Renal pelvis (tissue), 4 donors: ENCODE measurements around the gene RRM1. TPM values are rescaled to one million over a fixed set of nuclear protein-coding genes. Genes with fewer than 3 reads are reported as not detected.

ENCODE experiments used
- DNase-seq: peaks from one replicate; pipeline ENCODE4 v3.0.0-alpha.2; 2013
- polyA plus RNA-seq, 3 donors: library from polyadenylated mRNA; unstranded; fragments of 120-200 nt; gene quantifications; one replicate each; pipeline ENCODE4 v1.2.1, GENCODE V29; 2013; ENCODE audit not compliant: insufficient read length in 3 of 3

RRM1 gene
- polyA plus RNA-seq, 3 donors = 71.8 to 75.9 (median 73.3) TPM

DNA sequence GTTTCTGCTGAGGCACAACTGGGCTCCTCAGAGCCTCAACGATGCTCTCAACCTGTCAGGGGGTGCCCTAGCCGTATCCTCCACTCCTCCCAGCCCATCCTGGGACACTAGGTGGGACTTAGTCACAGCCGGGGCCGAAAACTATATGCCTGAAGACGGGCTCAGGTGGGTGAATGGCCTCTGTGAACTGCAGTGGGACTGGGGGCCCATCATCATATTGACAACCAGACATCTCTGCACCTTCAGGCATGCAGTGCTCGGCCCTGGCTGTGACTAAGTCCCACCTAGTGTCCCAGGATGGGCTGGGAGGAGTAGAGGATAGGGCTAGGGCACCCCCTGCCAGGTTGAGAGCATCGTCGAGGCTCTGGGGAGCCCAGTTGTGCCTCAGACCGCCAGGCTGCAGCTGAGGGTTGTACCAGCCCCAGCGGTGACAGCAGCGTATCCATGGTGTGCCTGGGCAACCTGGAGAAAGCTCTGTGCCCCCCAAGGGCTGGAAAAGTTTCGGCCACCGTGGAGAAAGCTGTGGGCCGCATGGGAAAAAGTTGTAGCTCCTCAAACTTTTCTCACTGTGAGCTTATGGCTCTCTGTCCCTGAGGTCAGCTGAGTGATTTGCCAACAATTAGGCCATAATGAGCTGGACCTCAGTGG, 88.9 kb downstream of the RRM1 start:
- DNase-seq = no peak

DNA sequence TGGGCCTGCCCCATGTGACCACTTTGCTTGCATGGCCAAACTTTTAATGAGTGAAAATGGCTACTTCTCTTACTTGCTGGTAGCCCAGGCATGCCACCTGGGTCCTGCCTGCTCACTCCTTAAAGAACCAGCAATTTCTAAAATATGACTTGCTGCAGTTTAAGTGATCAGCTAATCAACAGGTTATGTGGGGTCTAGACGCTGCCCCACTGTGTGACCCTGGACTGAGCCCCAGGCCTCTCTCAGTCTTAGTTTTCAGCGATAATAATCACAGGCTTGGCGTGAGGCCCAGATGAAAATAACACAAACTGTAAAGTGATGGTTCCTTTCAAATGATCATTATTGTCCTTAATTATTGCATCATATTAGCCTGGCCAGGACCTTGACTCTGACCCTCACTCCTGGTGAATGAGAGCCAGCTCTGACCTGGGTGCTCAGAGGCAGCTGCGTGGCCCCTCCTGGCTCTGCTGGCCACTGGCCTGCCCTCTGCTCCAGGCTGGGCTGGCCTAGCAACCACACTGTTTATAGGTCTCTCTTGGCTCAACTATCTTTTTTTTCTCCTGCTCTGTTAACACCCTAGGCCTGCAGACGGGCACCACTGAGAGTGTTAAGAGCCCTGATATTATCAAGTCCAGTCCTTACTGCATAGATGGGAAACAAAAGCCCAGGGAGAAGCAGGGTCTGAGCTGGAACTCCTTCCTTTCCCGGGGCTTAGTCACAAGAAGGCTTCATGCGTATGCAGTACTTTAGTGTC, 89.7 kb downstream of the RRM1 start:
- DNase-seq = no peak

DNA sequence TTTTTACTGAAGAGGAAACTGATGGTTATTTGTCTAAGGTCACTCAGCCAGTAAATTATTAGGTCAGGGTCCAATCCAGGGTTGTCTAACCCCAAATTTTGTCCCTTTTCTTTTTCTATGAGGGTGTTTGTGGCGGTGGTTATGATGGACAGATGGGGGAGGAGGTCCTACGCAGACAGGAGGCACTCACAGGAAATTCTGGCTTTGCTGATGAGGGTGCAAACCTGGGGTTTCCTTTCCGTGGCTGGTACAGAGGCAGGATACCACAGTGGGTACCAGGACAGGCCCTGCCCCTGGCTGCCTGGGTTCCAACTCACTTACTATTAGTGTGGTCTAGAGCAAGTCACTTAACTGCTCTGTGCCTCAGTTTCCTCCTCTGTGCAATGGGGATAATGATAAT, 91.0 kb downstream of the RRM1 start:
- no peak for DNase-seq

GRCh38 chr11:4186464-4187054, 92.0 kb downstream of the RRM1 start:
- DNase-seq = no peak

- DNase-seq = peak; percentile 84
These were observed 92.7 kb downstream of the RRM1 start for GRCh38 chr11:4187055-4187988.

Other genes starting within 250 kb of the RRM1 start
- gene STIM1, start 239.1 kb upstream of the RRM1 start, polyA plus RNA-seq = 10 to 100 TPM; 31.3 to 41.6 (median 33.2) TPM